HEK293T (cell line): ENCODE results near the gene DMD.

Source experiments
- CTCF ChIA-PET: fragments of 350-600 bp; formaldehyde crosslinking; extraction: SDS; loops from one replicate; lab custom pipeline; 2021; ENCODE audit warnings: antibody characterized with exemption, inconsistent platforms; lab: Yijun Ruan, JAX
- POLR2A ChIA-PET: fragments of 350-600 bp; formaldehyde crosslinking; extraction: SDS; loops from one replicate; lab custom pipeline; 2020; ENCODE audit warnings: antibody characterized with exemption, inconsistent platforms; lab: Yijun Ruan, JAX
- DNase-seq: peaks from one replicate; pipeline ENCODE4 v3.0.0; 2012; ENCODE audit warnings: mixed read lengths; ENCODE audit errors: extremely low spot score
- ARNT ChIP-seq: fragments of 450-650 bp; IDR thresholded peaks from 2 replicates; pipeline ENCODE4 v1.6.1; 2017; ENCODE audit warnings: mild to moderate bottlenecking
- BHLHE40 ChIP-seq: fragments of 450-650 bp; IDR thresholded peaks from 2 replicates; pipeline ENCODE4 v1.6.1; 2016; ENCODE audit warnings: mild to moderate bottlenecking, moderate library complexity, borderline replicate concordance
- CTBP1 ChIP-seq: fragments of 450-650 bp; IDR thresholded peaks from 2 replicates; pipeline ENCODE4 v1.6.1; 2016; ENCODE audit warnings: borderline replicate concordance
- ELF4 ChIP-seq: fragments of 450-650 bp; IDR thresholded peaks from 2 replicates; pipeline ENCODE4 v1.6.1; 2017; ENCODE audit warnings: antibody characterized with exemption
- FOXA1 ChIP-seq: fragments of 450-650 bp; IDR thresholded peaks from 2 replicates; pipeline ENCODE4 v1.6.1; 2016; ENCODE audit warnings: mild to moderate bottlenecking
- FOXK2 ChIP-seq: fragments of 450-650 bp; IDR thresholded peaks from 2 replicates; pipeline ENCODE4 v1.6.1; 2016; ENCODE audit warnings: mild to moderate bottlenecking
- FOXM1 ChIP-seq: fragments of 450-650 bp; IDR thresholded peaks from 2 replicates; pipeline ENCODE4 v1.6.1; 2017; ENCODE audit warnings: mild to moderate bottlenecking, borderline replicate concordance
- HDGF ChIP-seq: fragments of 450-650 bp; IDR thresholded peaks from 2 replicates; pipeline ENCODE4 v1.6.1; 2017; ENCODE audit warnings: antibody characterized with exemption, borderline replicate concordance
- L3MBTL2 ChIP-seq: fragments of 450-650 bp; conservative IDR thresholded peaks from 2 replicates; pipeline ENCODE4 v1.6.1; 2016; ENCODE audit warnings: mild to moderate bottlenecking
- LEF1 ChIP-seq: fragments of 450-650 bp; IDR thresholded peaks from 2 replicates; pipeline ENCODE4 v1.6.1; 2017; ENCODE audit warnings: mild to moderate bottlenecking, borderline replicate concordance
- NFRKB ChIP-seq: fragments of 450-650 bp; IDR thresholded peaks from 2 replicates; pipeline ENCODE4 v1.6.1; 2016; ENCODE audit warnings: mild to moderate bottlenecking, moderate library complexity
- PKNOX1 ChIP-seq: fragments of 450-650 bp; IDR thresholded peaks from 2 replicates; pipeline ENCODE4 v1.6.1; 2016
- SP1 ChIP-seq: fragments of 450-650 bp; IDR thresholded peaks from 2 replicates; pipeline ENCODE4 v1.6.1; 2017
- SUZ12 ChIP-seq: fragments of 450-650 bp; IDR thresholded peaks from 2 replicates; pipeline ENCODE4 v1.6.1; 2016; ENCODE audit warnings: mild to moderate bottlenecking
- TARDBP ChIP-seq: fragments of 450-650 bp; IDR thresholded peaks from 2 replicates; pipeline ENCODE4 v1.6.1; 2016
- ZNF384 ChIP-seq: fragments of 450-650 bp; IDR thresholded peaks from 2 replicates; pipeline ENCODE4 v1.6.1; 2016

The DMD gene

GRCh38 chrX:31092970-31093638 is 2118.2 kb downstream of the DMD start:
- ChIA-PET CTCF (no interaction called here), POLR2A (no interaction called here)
- TF ChIP-seq NFRKB (no peak), PKNOX1 (no peak), CTBP1 (no peak), SP1 (no peak), HDGF (no peak), FOXK2 (no peak), TARDBP (no peak), BHLHE40 (no peak), SUZ12 (no peak), ARNT (no peak), FOXM1 (no peak), FOXA1 (no peak), L3MBTL2 (no peak), LEF1 (no peak), ELF4 (no peak)
- no peak for DNase-seq

GRCh38 chrX:31092476-31092875 is 2118.9 kb downstream of the DMD start:
- CTCF ChIA-PET, result no interaction called here
- TF ChIP-seq PKNOX1, result no peak
- TF ChIP-seq NFRKB, result no peak
- no peak for TF ChIP-seq FOXK2
- no peak for TF ChIP-seq ELF4
- no peak for TF ChIP-seq L3MBTL2
- TF ChIP-seq HDGF, result no peak
- no peak for TF ChIP-seq TARDBP
- TF ChIP-seq ARNT, result no peak
- TF ChIP-seq SP1, result no peak
- no peak for TF ChIP-seq LEF1
- no peak for TF ChIP-seq FOXA1
- no peak for TF ChIP-seq BHLHE40
- TF ChIP-seq SUZ12, result no peak
- no peak for TF ChIP-seq ZNF384
- TF ChIP-seq CTBP1, result no peak
- TF ChIP-seq FOXM1, result no peak

GRCh38 chrX:31091819-31092218 is 2119.5 kb downstream of the DMD start:
- no peak for DNase-seq
- no peak for TF ChIP-seq CTBP1
- POLR2A ChIA-PET, result no interaction called here
- CTCF ChIA-PET, result interaction anchor here (0.6 kb wide), 1 partner anchor 53 kb away, joined by 4 read pairs; no protein-coding TSS in a partner anchor

More at GRCh38 chrX:31092476-31092875, 2118.9 kb downstream of the DMD start:
- DNase-seq, result no peak
- POLR2A ChIA-PET, result no interaction called here

- ChIA-PET POLR2A (no interaction called here), CTCF (no interaction called here)
- TF ChIP-seq FOXA1 (no peak), LEF1 (no peak), PKNOX1 (no peak), ZNF384 (no peak), NFRKB (no peak), FOXM1 (no peak), SP1 (no peak), HDGF (no peak), SUZ12 (no peak), ELF4 (no peak), CTBP1 (no peak), L3MBTL2 (no peak), BHLHE40 (no peak), TARDBP (no peak), FOXK2 (no peak), ARNT (no peak)
- no peak for DNase-seq
Measured at GRCh38 chrX:31074522-31074921, 2136.8 kb downstream of the DMD start.

- ChIA-PET CTCF (no interaction called here), POLR2A (no interaction called here)
- TF ChIP-seq L3MBTL2, result no peak
- no peak for TF ChIP-seq BHLHE40
- no peak for TF ChIP-seq TARDBP
- no peak for TF ChIP-seq HDGF
- TF ChIP-seq SUZ12, result no peak
- no peak for TF ChIP-seq FOXM1
- no peak for TF ChIP-seq ELF4
- TF ChIP-seq PKNOX1, result no peak
- no peak for TF ChIP-seq FOXA1
- TF ChIP-seq NFRKB, result no peak
- TF ChIP-seq LEF1, result no peak
- TF ChIP-seq FOXK2, result no peak
- no peak for TF ChIP-seq ZNF384
- no peak for TF ChIP-seq SP1
- TF ChIP-seq CTBP1, result no peak
- no peak for DNase-seq
Measured at GRCh38 chrX:31071725-31072124, 2139.6 kb downstream of the DMD start, which contains the start of gene FTHL17. TSS of gene FTHL17 (minus strand) at chrX:31072041. CDS start at chrX:31071953, 88 bp downstream.
